ENCODE data around the gene IGFL2. TPM values are rescaled to one million over a fixed set of nuclear protein-coding genes. Genes with fewer than 3 reads are reported as not detected.
A peak's percentile ranks its signal among the peaks of the same experiment; 100 is the strongest.

The IGFL2 gene
- total and polyA plus RNA-seq, 2 experiments from 2014 or later = not detected

- H3K9me2 ChIP-seq (ENCODE audit: insufficient read depth) = peaks cover 23% of the 10 kb centered on the region
- no peak for TF ChIP-seq POLR2AphosphoS5 (IDR thresholded peaks at IDR 0.05; ENCODE audit: low read depth)
- TF ChIP-seq ETS1 (IDR thresholded peaks at IDR 0.05) = no peak
- TF ChIP-seq ZNF331 (CRISPR knock-in tag; IDR thresholded peaks at IDR 0.05; ENCODE audit: low read depth) = no peak
- no peak for TF ChIP-seq ZNF462 (CRISPR knock-in tag; IDR thresholded peaks at IDR 0.05)
- TF ChIP-seq EZH2phosphoT487 (IDR thresholded peaks at IDR 0.05; ENCODE audit: unreplicated experiment) = no peak
- TF ChIP-seq EZH2 (IDR thresholded peaks at IDR 0.05; ENCODE audit: low read depth, unreplicated experiment) = no peak
- TF ChIP-seq STAT1 (IDR thresholded peaks at IDR 0.05; ENCODE audit: unreplicated experiment) = no peak
- no peak for TF ChIP-seq REST (IDR thresholded peaks at IDR 0.05; ENCODE audit: unreplicated experiment)
- no peak for TF ChIP-seq NANOG (IDR thresholded peaks at IDR 0.05; ENCODE audit: borderline replicate concordance)
- no peak for TF ChIP-seq ZNF114 (CRISPR knock-in tag; IDR thresholded peaks at IDR 0.05)
- TF ChIP-seq CTCF (conservative IDR thresholded peaks at IDR 0.05; ENCODE audit: low read depth in 2 of 2) = no peak
- no peak for TF ChIP-seq JUNB (IDR thresholded peaks at IDR 0.05; ENCODE audit: unreplicated experiment)
- no peak for TF ChIP-seq CREB1 (CRISPR knock-in tag; IDR thresholded peaks at IDR 0.05; ENCODE audit: low read depth)
- no peaks in the 10 kb centered on the region; the same call in 1 of the 2 replicates for H3K4me1 ChIP-seq (ENCODE audit: insufficient read depth)
- peaks cover 22% of the 10 kb centered on the region for H3K4me1 Mint-ChIP-seq
- H3K36me3 ChIP-seq (ENCODE audit: insufficient read depth) = no peaks in the 10 kb centered on the region
- no peak overlapping the region for H2AFZ ChIP-seq
- H3K36me3 Mint-ChIP-seq (ENCODE audit: low read depth) = peaks cover 26% of the 10 kb centered on the region
- no peak overlapping the region for H3K4me3 ChIP-seq
- no peaks in the 10 kb centered on the region for H3K79me2 ChIP-seq (replicated peaks; ENCODE audit: insufficient read depth)
- no peak overlapping the region for H3K4me3 Mint-ChIP-seq
- no peak overlapping the region for H3K27ac Mint-ChIP-seq
- no peak overlapping the region for H3K4me2 ChIP-seq
- ATAC-seq = no peak
- H3K27me3 Mint-ChIP-seq (ENCODE audit: insufficient read depth, low read depth, poor library complexity) = peaks cover 20% of the 10 kb centered on the region
- no peaks in the 10 kb centered on the region for H4K20me1 ChIP-seq (replicated peaks; ENCODE audit: insufficient read depth)
- no peaks in the 10 kb centered on the region for H3K27me3 ChIP-seq (ENCODE audit: insufficient read depth)
- DNase-seq (ENCODE audit: low spot score) = no peak
- H3K9me3 Mint-ChIP-seq = peaks cover 33% of the 10 kb centered on the region
- H3F3A ChIP-seq (replicated peaks; ENCODE audit: low read depth) = no peaks in the 10 kb centered on the region
- peak overlapping the region; percentile 97 for H3K27ac ChIP-seq (ENCODE audit: low read depth)
These were observed 13.5 kb upstream of the IGFL2 start for GRCh38 chr19:46134527-46134926.
